ENCODE measurements around the gene POLR2F.

POLR2F gene

DNA sequence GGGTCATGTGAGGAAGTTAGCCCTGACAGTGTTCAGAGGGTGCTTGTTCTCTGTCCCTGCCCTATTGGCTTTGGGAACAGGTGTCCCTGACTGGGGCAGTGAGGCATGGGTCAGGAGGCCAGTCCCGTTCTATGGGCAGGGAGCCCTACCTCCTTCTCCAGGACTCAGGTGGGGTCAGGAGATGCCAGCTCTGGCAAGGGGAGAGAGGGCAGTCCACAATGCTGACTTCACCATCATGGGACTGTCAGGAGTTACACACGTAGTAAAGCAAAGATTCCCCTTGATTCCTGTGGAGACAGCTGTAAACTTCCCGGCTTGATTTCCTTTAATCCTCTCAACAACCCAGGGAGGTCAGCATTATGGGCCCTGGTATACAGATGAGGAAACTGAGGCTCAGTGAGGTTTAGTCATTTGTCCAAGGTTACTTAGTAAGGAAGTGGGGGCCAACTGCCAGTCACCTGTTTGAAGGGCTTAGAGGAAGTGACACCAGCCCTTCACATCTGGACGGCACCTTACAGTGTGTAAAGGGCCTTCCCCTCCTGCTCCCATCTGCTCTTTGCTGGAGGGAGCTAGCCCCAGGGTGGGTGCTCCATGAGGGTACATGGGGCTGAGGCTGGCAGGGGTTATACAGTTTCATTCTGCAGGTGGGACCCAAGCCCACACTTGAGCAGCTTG, 35.5 kb upstream of the POLR2F start:
- H3K4me3 ChIP-seq (replicated peaks in 1 of 2; ENCODE audit: low read depth in 2 of 2, low read length in 2 of 2) = no peak overlapping the region
- TF ChIP-seq, protein P1, sequence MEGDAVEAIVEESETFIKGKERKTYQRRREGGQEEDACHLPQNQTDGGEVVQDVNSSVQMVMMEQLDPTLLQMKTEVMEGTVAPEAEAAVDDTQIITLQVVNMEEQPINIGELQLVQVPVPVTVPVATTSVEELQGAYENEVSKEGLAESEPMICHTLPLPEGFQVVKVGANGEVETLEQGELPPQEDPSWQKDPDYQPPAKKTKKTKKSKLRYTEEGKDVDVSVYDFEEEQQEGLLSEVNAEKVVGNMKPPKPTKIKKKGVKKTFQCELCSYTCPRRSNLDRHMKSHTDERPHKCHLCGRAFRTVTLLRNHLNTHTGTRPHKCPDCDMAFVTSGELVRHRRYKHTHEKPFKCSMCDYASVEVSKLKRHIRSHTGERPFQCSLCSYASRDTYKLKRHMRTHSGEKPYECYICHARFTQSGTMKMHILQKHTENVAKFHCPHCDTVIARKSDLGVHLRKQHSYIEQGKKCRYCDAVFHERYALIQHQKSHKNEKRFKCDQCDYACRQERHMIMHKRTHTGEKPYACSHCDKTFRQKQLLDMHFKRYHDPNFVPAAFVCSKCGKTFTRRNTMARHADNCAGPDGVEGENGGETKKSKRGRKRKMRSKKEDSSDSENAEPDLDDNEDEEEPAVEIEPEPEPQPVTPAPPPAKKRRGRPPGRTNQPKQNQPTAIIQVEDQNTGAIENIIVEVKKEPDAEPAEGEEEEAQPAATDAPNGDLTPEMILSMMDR (IDR thresholded peaks at IDR 0.05; ENCODE audit: low read depth, low read length) = no peak
- DNase-seq (ENCODE audit: low read depth in 2 of 2) = no peak

DNA sequence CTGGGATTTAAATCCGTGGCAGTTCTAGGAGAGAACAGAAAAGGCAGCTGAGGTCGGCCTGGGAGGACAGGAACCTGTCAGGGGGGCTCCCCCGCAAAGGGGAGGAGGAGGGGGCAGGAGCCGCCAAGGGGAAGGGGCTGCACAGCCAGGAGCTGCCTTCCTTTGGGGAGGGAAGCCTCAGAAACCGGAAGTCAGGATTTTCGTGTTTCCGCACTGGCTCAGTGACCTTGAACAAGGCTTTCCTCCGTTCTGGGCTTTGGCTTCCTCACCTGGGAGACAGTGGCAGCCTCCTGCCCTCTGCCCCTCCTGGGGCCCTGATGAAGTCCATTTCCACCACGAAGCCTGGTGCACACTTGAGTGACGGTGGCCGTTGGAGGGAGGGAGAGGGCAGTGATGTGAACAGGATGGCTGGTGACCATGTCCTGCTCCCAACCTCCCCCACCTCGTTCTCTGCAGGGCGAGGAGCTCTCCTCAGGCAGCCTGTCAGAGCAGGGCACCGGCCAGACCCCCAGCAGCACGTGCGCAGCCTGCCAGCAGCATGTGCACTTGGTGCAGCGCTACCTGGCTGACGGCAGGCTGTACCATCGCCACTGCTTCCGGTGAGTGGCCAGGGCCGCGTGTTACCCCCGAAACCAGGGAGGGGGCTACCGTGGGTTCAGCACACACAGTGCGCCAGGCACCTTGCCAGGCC, 34.8 kb upstream of the POLR2F start:
- no peak overlapping the region for H3K4me3 ChIP-seq (replicated peaks in 1 of 2; ENCODE audit: low read depth in 2 of 2, low read length in 2 of 2)
- no peak for DNase-seq (ENCODE audit: low read depth in 2 of 2)
- TF ChIP-seq, protein P1 (IDR thresholded peaks at IDR 0.05; ENCODE audit: low read depth, low read length) = no peak

DNA sequence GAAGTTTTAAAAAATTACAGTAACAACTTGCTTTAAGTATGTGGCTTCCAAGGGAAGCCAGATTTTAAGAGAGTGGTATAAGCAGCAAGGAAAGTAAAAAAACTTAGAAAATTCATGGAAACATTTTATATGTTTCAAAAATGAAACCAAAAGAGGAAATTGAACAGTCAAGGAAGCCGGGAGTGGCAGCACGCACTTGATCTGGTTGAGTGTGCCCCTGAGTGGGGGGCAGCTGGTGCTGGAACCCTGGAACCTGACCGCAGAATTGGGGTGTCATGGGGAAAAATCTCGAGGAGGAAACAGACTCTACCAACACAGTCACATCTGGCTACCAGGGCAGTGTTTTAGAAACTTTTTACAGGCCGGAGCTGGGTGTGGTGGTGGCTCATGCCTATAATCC, 33.4 kb upstream of the POLR2F start:
- TF ChIP-seq, protein P1 (IDR thresholded peaks at IDR 0.05; ENCODE audit: low read depth, low read length) = no peak
- DNase-seq (ENCODE audit: low read depth in 2 of 2) = no peak
- no peak overlapping the region for H3K4me3 ChIP-seq (replicated peaks in 1 of 2; ENCODE audit: low read depth in 2 of 2, low read length in 2 of 2)

DNA sequence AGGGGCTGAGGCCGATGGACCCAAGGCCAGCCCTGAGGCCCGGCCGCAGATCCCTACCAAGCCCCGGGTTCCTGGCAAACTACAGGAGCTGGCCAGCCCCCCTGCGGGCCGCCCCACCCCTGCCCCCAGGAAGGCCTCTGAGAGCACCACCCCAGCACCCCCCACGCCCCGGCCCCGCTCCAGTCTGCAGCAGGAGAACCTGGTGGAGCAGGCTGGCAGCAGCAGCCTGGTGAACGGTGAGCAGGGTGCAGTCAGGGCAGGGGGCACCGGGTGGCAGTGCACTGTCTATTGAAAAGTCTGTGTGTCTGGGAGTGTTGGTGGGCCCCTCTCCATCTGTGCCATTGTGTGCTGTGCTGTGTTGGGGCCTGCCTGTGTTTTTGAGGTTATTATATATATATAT, 31.3 kb upstream of the POLR2F start:
- TF ChIP-seq, protein P1 (IDR thresholded peaks at IDR 0.05; ENCODE audit: low read depth, low read length) = no peak
- no peak for DNase-seq (ENCODE audit: low read depth in 2 of 2)
- H3K4me3 ChIP-seq (replicated peaks in 1 of 2; ENCODE audit: low read depth in 2 of 2, low read length in 2 of 2) = no peak overlapping the region

DNA sequence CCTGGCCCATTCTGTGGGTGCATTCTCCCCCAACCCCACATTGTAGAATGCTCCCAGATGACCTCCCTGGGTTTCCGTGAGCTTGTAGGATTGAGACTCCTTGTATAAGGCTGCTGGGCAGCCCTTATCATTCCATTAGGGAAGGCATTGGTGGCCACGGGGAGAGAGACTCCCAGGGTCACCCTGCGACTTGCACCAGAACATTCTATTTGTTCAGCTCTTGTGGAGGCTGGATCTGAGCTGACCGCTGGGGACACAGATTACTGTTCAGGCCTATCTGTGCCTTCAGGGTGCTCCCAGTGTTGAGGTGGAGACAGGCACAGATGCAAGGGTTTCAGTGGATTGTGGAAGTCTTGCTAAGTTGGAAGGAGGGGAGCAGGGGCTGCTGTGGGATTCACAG, 29.6 kb upstream of the POLR2F start:
- TF ChIP-seq, protein P1 (IDR thresholded peaks at IDR 0.05; ENCODE audit: low read depth, low read length) = no peak
- DNase-seq (ENCODE audit: low read depth in 2 of 2) = no peak
- H3K4me3 ChIP-seq (replicated peaks in 1 of 2; ENCODE audit: low read depth in 2 of 2, low read length in 2 of 2) = no peak overlapping the region

DNA sequence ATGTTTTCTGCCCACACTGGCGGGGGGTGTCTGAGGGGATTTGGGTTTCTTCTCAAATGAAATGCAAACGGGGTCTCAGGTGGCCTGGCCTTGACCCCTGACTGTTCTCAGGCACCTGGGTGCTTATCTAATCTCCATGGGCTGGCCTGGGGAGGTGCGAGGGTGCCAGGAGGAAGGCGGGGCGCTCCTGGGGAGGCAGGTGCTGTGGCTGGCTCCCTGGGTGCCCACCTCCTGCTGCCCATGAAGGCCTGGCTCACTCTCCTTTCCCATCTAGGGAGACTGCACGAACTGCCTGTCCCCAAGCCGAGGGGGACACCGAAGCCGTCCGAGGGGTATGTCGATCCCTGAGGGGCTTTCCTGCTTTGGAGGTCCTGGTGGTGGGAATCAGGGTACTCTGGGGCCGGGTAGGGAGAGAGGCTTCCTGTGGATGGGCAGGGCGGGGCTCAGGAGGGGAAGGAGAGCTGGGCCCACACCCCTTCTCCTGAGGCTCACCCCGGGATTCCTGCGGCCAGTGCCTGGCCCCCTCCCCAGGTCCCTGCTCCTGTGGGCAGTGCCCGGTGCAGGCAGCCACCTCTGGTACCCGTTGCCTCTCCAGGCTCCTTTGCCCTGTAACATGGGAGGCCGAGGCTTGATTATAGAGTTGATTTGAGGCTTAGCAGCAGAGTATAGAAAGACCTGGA, 29.0 kb upstream of the POLR2F start:
- no peak overlapping the region for H3K4me3 ChIP-seq (replicated peaks in 1 of 2; ENCODE audit: low read depth in 2 of 2, low read length in 2 of 2)
- TF ChIP-seq, protein P1 (IDR thresholded peaks at IDR 0.05; ENCODE audit: low read depth, low read length) = no peak
- DNase-seq (ENCODE audit: low read depth in 2 of 2) = no peak
